Activated CD4-positive, alpha-beta T cell treated with anti-CD3 and anti-CD28 coated beads, Interleukin-2, Interleukin-4, amounts not matched to agents 100 ng/mL and 50 ng/mL, durations not matched to agents 16 hours and 8 hours (primary cell): ENCODE data around the gene ELOVL7.
"Not testable (repeated sequence)": the region's sequence is repeated elsewhere in the genome, so short reads cannot be mapped to it uniquely, and the experiment has no call there.

ENCODE experiments used
- DNase-seq: peaks from one replicate; pipeline ENCODE4 v3.0.0-alpha.2; 2020; ENCODE audit warnings: low spot score

The ELOVL7 gene

GRCh38 chr5:60830581-60831127, 13.4 kb downstream of the ELOVL7 start:
- no peak for DNase-seq

- DNase-seq, result peak; percentile 25
These were observed 14.4 kb downstream of the ELOVL7 start for GRCh38 chr5:60829490-60830266.

- no peak for DNase-seq
These were observed 16.9 kb downstream of the ELOVL7 start for GRCh38 chr5:60827201-60827600.

- DNase-seq, result no peak
These were observed 17.4 kb downstream of the ELOVL7 start for GRCh38 chr5:60826653-60827052.

GRCh38 chr5:60823574-60823973, 20.5 kb downstream of the ELOVL7 start:
- DNase-seq, result no peak

- no peak for DNase-seq
These were observed 21.8 kb downstream of the ELOVL7 start for GRCh38 chr5:60822285-60822556.

GRCh38 chr5:60821488-60822284, 22.4 kb downstream of the ELOVL7 start:
- no peak for DNase-seq

- no peak for DNase-seq
These were observed 23.2 kb downstream of the ELOVL7 start for GRCh38 chr5:60820593-60821487.

GRCh38 chr5:60816138-60816537, 27.9 kb downstream of the ELOVL7 start:
- not testable (repeated sequence) for DNase-seq

GRCh38 chr5:60814498-60814897, 29.6 kb downstream of the ELOVL7 start:
- no peak for DNase-seq

GRCh38 chr5:60812426-60812825, 31.6 kb downstream of the ELOVL7 start:
- no peak for DNase-seq

GRCh38 chr5:60811105-60811504, 33.0 kb downstream of the ELOVL7 start:
- DNase-seq, result no peak

- no peak for DNase-seq
These were observed 33.5 kb downstream of the ELOVL7 start for GRCh38 chr5:60810438-60811085.

GRCh38 chr5:60809891-60810425, 34.1 kb downstream of the ELOVL7 start:
- DNase-seq, result no peak

- no peak for DNase-seq
These were observed 37.4 kb downstream of the ELOVL7 start for GRCh38 chr5:60806591-60807243.

- no peak for DNase-seq
These were observed 38.6 kb downstream of the ELOVL7 start for GRCh38 chr5:60805463-60805862.

- DNase-seq, result no peak
These were observed 40.4 kb downstream of the ELOVL7 start for GRCh38 chr5:60803712-60804111.

- DNase-seq, result no peak
These were observed 41.1 kb downstream of the ELOVL7 start for GRCh38 chr5:60802986-60803385.

GRCh38 chr5:60802226-60802625, 41.8 kb downstream of the ELOVL7 start:
- DNase-seq, result no peak

- no peak for DNase-seq
These were observed 46.5 kb downstream of the ELOVL7 start for GRCh38 chr5:60797482-60798153.
